Coronary artery (tissue), 2 donors: Measurements from ENCODE around the gene NCK2.

Source experiments
- DNase-seq: peaks from one replicate; pipeline ENCODE4 v3.0.0-alpha.2; 2017; ENCODE audit warnings: low spot score
- H3K27ac ChIP-seq, 2 donors: fragments of 200-600 bp; sonication (generic); one replicate each; pipeline ENCODE4 v1.5.1; 2016 to 2019
- H3K4me3 ChIP-seq: fragments of 200-600 bp; sonication (generic); 2 replicates; pipeline ENCODE4 v1.5.1; 2016; ENCODE audit warnings: mild to moderate bottlenecking, moderate library complexity
- TF ChIP-seq, protein P1 (sequence below): fragments of 200-600 bp; sonication (generic); IDR thresholded peaks from one replicate; pipeline ENCODE4 v1.5.1; 2019; ENCODE audit warnings: antibody characterized with exemption

Gene NCK2

DNA sequence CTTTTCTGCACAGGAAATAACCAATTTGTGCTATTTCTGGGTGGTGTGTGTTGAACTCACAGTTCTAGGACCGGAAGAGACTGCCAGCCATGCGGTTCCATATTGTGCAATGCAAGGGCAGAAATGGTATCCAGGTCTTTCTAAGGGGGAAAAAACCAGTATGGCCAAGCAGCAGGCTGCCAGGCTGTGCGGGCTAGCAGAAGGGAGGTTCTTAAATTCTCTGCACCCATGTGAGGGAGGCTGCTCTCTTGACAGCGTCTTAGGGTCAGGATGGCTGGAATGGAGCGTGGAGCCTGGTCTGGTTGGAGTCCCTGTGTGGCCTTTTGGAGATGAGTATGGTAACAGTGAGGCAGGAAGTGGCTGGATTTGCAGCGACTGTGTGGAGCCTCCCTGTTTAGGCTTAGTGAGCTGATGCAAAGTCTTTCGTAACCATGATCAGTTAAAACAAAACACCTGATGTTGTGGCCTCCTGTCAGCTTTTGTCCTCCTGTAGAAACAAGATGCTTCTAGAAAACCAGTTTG lies 52.6 kb downstream of the NCK2 start:
- peak overlapping the region in 1 of 2 donors; percentile 60 for H3K27ac ChIP-seq
- no peak for DNase-seq
- TF ChIP-seq, protein P1, sequence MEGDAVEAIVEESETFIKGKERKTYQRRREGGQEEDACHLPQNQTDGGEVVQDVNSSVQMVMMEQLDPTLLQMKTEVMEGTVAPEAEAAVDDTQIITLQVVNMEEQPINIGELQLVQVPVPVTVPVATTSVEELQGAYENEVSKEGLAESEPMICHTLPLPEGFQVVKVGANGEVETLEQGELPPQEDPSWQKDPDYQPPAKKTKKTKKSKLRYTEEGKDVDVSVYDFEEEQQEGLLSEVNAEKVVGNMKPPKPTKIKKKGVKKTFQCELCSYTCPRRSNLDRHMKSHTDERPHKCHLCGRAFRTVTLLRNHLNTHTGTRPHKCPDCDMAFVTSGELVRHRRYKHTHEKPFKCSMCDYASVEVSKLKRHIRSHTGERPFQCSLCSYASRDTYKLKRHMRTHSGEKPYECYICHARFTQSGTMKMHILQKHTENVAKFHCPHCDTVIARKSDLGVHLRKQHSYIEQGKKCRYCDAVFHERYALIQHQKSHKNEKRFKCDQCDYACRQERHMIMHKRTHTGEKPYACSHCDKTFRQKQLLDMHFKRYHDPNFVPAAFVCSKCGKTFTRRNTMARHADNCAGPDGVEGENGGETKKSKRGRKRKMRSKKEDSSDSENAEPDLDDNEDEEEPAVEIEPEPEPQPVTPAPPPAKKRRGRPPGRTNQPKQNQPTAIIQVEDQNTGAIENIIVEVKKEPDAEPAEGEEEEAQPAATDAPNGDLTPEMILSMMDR = no peak
- no peak overlapping the region for H3K4me3 ChIP-seq

DNA sequence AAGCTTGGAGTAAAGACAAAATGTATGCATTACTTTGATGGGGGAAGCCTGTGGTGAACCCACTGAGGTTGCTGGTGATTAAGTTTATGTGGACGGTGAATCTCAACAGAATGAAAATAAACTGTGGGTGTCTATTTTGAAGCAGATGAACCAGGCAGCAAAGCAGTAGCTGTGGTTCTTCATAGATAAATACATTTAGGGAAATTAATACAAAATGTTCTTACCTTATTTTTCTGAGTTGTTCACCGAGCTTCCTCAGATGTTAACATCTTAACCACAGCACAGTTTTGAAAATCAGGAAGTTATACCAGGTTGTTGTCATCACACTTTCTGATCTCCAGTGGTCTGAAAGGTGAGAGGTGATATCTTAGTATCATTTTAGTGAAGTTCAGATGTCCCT lies 53.9 kb downstream of the NCK2 start:
- no peak overlapping the region for H3K27ac ChIP-seq
- H3K4me3 ChIP-seq = no peak overlapping the region
- TF ChIP-seq, protein P1 = no peak
- no peak for DNase-seq

DNA sequence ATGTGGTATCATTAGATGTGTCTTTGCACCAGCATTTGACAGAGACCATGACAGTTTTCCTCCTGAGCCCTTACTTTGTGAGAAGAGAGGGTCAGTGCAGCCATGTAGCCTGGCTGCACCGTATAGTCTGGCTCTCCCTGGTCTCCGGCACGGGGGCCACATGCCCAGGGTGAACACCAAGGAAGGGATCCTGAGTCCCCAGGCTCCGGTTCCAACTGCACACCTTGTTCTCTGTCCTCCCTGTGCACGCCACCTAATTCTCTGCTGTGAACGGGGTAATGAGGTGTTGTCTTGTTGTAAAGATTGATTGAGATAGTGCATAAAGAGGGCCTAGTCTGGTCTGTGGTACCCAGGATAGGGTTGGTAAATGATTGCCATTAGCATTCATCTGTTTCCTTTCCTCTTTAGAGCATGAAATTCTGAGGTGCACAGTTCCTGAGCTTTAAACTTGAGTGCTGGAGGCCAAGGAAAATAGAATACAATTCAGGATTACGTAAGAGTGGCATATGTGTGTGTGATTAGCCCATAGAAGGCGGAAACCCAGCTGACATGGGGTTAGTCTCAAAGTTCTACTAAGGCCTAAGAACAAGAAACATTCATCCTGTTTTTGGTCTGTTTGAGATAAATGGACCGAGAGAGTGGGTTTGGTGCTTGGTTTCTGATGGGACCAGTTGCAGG lies 55.5 kb downstream of the NCK2 start:
- DNase-seq = no peak
- peak overlapping the region in 1 of 2 donors; percentile 4 for H3K27ac ChIP-seq
- H3K4me3 ChIP-seq = no peak overlapping the region
- TF ChIP-seq, protein P1 = no peak

DNA sequence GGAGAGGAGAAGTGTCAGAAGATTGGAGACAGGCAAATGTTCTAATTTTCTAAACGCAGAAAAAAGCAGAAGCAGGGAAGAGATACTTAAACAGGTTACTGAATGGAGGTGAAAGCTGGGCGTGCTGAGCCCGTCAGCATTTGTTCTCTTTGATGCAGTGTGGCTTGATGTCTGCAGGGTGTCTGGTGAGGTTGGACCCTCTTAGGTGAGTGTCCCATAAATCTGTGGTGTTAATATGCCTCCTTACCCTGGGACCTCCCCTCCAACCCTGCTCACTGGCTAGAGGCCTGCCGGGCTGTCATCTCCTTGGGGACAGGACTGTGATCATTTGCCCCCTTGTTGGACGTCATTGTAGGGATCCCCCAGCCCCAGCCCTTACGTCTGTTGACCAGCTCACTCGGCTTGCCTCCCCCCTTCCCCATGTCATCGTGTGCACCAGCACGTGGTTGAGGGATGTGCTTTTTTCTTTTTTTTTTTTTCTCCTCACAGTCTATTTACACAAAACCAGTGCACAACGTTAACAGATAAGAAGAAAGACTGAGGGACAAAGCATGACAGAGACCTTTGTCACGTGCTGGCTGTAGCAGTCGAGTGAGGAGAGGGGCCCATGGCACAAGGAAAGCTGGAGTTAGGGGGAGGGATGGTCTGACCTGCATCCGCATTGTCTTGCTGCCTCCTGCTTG lies 56.4 kb downstream of the NCK2 start:
- Histone ChIP-seq H3K4me3 (no peak overlapping the region), H3K27ac (peak overlapping the region in 1 of 2 donors; percentile 18)
- TF ChIP-seq, protein P1 = no peak
- no peak for DNase-seq

DNA sequence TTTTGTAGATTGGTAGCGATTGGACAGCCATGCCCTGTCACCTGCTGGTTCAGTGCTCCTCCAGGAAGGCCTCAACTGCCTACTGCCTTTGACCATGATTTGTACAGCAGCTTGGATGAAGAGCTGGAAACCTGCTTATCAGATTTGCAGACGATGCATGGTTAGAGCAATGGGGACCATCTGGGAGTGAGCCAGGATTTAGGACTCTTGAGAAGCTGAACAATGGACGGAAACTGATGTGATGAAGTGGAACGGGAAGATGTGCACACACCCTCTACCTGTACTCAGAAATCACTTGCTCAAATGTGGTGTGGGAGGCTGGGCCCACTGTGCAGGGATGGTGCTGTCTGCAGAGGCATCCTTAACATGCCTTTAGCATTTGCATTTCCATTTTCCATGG lies 57.2 kb downstream of the NCK2 start:
- TF ChIP-seq, protein P1 = no peak
- no peak for DNase-seq
- H3K27ac ChIP-seq = no peak overlapping the region
- H3K4me3 ChIP-seq = no peak overlapping the region

DNA sequence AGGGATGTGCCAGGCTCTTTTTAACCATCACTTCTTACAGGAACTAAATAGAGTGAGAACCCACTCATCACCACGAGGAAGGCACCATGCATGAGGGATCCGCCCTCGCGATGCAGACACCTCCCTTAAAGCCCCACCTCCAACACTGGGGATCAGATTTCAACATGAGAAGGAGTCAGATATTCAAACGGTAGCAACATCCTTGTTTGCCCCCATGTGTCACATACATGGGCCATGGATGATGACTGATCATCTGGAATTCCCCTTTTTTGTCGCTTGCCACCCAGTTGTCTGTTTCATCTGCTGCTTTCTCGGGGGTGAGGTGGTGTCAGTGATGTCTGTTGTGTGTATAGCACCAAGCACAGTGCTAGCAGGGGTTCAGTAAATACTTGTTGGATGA lies 57.9 kb downstream of the NCK2 start:
- H3K4me3 ChIP-seq = no peak overlapping the region
- TF ChIP-seq, protein P1 = no peak
- DNase-seq = no peak
- H3K27ac ChIP-seq = no peak overlapping the region

DNA sequence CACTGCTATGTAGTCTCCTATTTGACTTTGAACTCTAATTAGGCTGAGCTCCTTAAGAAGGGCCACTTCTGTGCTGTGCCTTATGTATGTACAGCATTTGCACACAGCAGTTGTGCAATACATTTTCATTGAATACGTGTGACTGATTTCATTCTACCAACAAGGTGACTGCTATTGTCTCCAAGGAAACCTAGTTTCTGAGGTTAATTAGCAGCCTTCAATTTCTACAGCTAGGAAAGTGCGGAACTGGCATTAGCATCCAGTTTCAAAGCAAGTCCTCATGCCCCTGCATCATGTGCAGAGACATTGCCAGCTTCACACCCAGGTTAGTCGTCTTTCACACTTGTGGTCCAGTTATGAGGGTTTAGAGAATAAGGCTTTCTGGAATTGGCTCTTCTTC lies 58.6 kb downstream of the NCK2 start:
- no peak for DNase-seq

More for the DNA sequence above, 58.6 kb downstream of the NCK2 start:
- Histone ChIP-seq H3K4me3 (no peak overlapping the region), H3K27ac (no peak overlapping the region)
- TF ChIP-seq, protein P1 = no peak
